H9 (cell line): ENCODE data around the gene CFAP100. TPM values are rescaled to one million over a fixed set of nuclear protein-coding genes. Genes with fewer than 3 reads are reported as not detected.

ENCODE experiments used
- DNase-seq: peaks from one replicate; pipeline ENCODE4 v3.0.0-alpha.2; 2017
- H2AFZ ChIP-seq: one replicate; pipeline ENCODE4 v1.6.1; 2013; ENCODE audit warnings: mild to moderate bottlenecking, low read length, control low read depth, moderate library complexity
- H2AK5ac ChIP-seq: 2 replicates; pipeline ENCODE4 v1.6.1; 2013; ENCODE audit warnings: low read length, control low read depth, mixed read lengths; ENCODE audit not compliant: insufficient read length
- H2BK120ac ChIP-seq: one replicate; pipeline ENCODE4 v1.6.1; 2013; ENCODE audit warnings: low read depth, mild to moderate bottlenecking, low read length, control low read depth, inconsistent platforms; ENCODE audit not compliant: poor library complexity, severe bottlenecking
- H2BK12ac ChIP-seq: 2 replicates; pipeline ENCODE4 v1.6.1; 2013; ENCODE audit warnings: low read length, control low read depth, mixed read lengths, low read depth; ENCODE audit not compliant: insufficient read length
- H2BK15ac ChIP-seq: 2 replicates; pipeline ENCODE4 v1.6.1; 2013; ENCODE audit warnings: low read depth, low read length, control low read depth
- H2BK20ac ChIP-seq: one replicate; pipeline ENCODE4 v1.6.1; 2013; ENCODE audit warnings: low read depth, mild to moderate bottlenecking, low read length, control low read depth, inconsistent platforms; ENCODE audit not compliant: poor library complexity, severe bottlenecking
- H2BK5ac ChIP-seq: 2 replicates; pipeline ENCODE4 v1.6.1; 2013; ENCODE audit warnings: low read length, control low read depth, mixed read lengths; ENCODE audit not compliant: insufficient read length
- H3K14ac ChIP-seq: 2 replicates; pipeline ENCODE4 v1.6.1; 2013; ENCODE audit warnings: low read length, control low read depth; ENCODE audit not compliant: insufficient read depth
- H3K18ac ChIP-seq: 2 replicates; pipeline ENCODE4 v1.6.1; 2013; ENCODE audit warnings: low read depth, mild to moderate bottlenecking, mixed read lengths, low read length, control low read depth; ENCODE audit not compliant: insufficient read length
- H3K23ac ChIP-seq: 2 replicates; pipeline ENCODE4 v1.6.1; 2013; ENCODE audit warnings: low read length, control low read depth, mixed read lengths, low read depth; ENCODE audit not compliant: insufficient read length
- H3K23me2 ChIP-seq: 2 replicates; pipeline ENCODE4 v1.6.1; 2013; ENCODE audit warnings: low read depth, mild to moderate bottlenecking, mixed read lengths, low read length, control low read depth; ENCODE audit not compliant: insufficient read length, poor library complexity, severe bottlenecking
- H3K27ac ChIP-seq: 2 replicates; pipeline ENCODE4 v1.5.1; 2013; ENCODE audit warnings: low read length, control low read depth, mixed read lengths, low read depth; ENCODE audit not compliant: insufficient read length
- H3K27me3 ChIP-seq: 2 replicates; pipeline ENCODE4 v1.6.1; 2013; ENCODE audit warnings: low read length, control low read depth, inconsistent platforms; ENCODE audit not compliant: insufficient read depth
- H3K4ac ChIP-seq: 2 replicates; pipeline ENCODE4 v1.6.1; 2013; ENCODE audit warnings: low read depth, mild to moderate bottlenecking, control low read depth, inconsistent platforms, low read length, moderate library complexity
- H3K4me1 ChIP-seq: 2 replicates; pipeline ENCODE4 v1.6.1; 2013; ENCODE audit warnings: low read length, control low read depth, inconsistent platforms; ENCODE audit not compliant: insufficient read depth
- H3K4me2 ChIP-seq: 2 replicates; pipeline ENCODE4 v1.6.1; 2013; ENCODE audit warnings: low read length, control low read depth, mixed read lengths; ENCODE audit not compliant: insufficient read length, insufficient read depth
- H3K56ac ChIP-seq: 2 replicates; pipeline ENCODE4 v1.6.1; 2013; ENCODE audit warnings: low read depth, mild to moderate bottlenecking, mixed read lengths, low read length, control low read depth; ENCODE audit not compliant: insufficient read length
- H3K79me1 ChIP-seq: 2 replicates; pipeline ENCODE4 v1.6.1; 2013; ENCODE audit warnings: low read depth, mild to moderate bottlenecking, moderate library complexity, low read length, control low read depth, inconsistent platforms; ENCODE audit not compliant: insufficient read depth, poor library complexity, severe bottlenecking
- H3K79me2 ChIP-seq: 2 replicates; pipeline ENCODE4 v1.6.1; 2013; ENCODE audit warnings: low read length, control low read depth, inconsistent platforms; ENCODE audit not compliant: insufficient read depth
- H3K9ac ChIP-seq: 2 replicates; pipeline ENCODE4 v1.6.1; 2013; ENCODE audit warnings: low read length, control low read depth, mixed read lengths; ENCODE audit not compliant: insufficient read length; ENCODE audit errors: extremely low read depth
- H3K9me3 ChIP-seq: one replicate; pipeline ENCODE4 v1.6.1; 2013; ENCODE audit warnings: low read depth, low read length, inconsistent platforms; ENCODE audit not compliant: control insufficient read depth
- H3T11ph ChIP-seq: one replicate; pipeline ENCODE4 v1.6.1; 2013; ENCODE audit warnings: mild to moderate bottlenecking, low read length, control low read depth, inconsistent platforms
- H4K20me1 ChIP-seq: one replicate; pipeline ENCODE4 v1.6.1; 2013; ENCODE audit not compliant: control insufficient read depth, insufficient read length, insufficient read depth
- H4K5ac ChIP-seq: 2 replicates; pipeline ENCODE4 v1.6.1; 2013; ENCODE audit warnings: low read depth, mild to moderate bottlenecking, mixed read lengths, low read length, control low read depth; ENCODE audit not compliant: insufficient read length
- H4K8ac ChIP-seq: replicated peaks from 2 replicates; pipeline ENCODE4 v1.6.1; 2013; ENCODE audit warnings: low read length, control low read depth, mixed read lengths, low read depth; ENCODE audit not compliant: insufficient read length
- H4K91ac ChIP-seq: 2 replicates; pipeline ENCODE4 v1.6.1; 2013; ENCODE audit warnings: low read depth, mild to moderate bottlenecking, moderate library complexity, mixed read lengths, low read length, control low read depth; ENCODE audit not compliant: insufficient read length
- H3K27ac Mint-ChIP-seq, 3 experiments: 2 replicates in 2 of 3; 3 replicates in 1 of 3; pipeline ENCODE4 v1.8.0; 2020 to 2021; ENCODE audit warnings: mixed read lengths in 3 of 3, mild to moderate bottlenecking in 1 of 3, moderate library complexity in 1 of 3
- H3K27me3 Mint-ChIP-seq: 2 replicates; pipeline ENCODE4 v1.8.0; 2021; ENCODE audit warnings: low read depth, mild to moderate bottlenecking, moderate library complexity, mixed read lengths
- H3K36me3 Mint-ChIP-seq, 3 experiments: 2 replicates in 2 of 3; 3 replicates in 1 of 3; pipeline ENCODE4 v1.8.0; 2020 to 2021; ENCODE audit warnings: low read depth in 3 of 3, mixed read lengths in 3 of 3; ENCODE audit not compliant: insufficient read depth in 1 of 3
- H3K4me1 Mint-ChIP-seq, 2 experiments: 2 replicates each; pipeline ENCODE4 v1.8.0; 2020; ENCODE audit warnings: mixed read lengths in 2 of 2
- H3K4me3 Mint-ChIP-seq, 2 experiments: 2 replicates in 1 of 2; 3 replicates in 1 of 2; pipeline ENCODE4 v1.8.0; 2020 to 2021; ENCODE audit warnings: mild to moderate bottlenecking in 2 of 2, mixed read lengths in 2 of 2, moderate library complexity in 1 of 2
- H3K9me3 Mint-ChIP-seq, 2 experiments: 2 replicates in 1 of 2; 3 replicates in 1 of 2; pipeline ENCODE4 v1.8.0; 2020; ENCODE audit warnings: mild to moderate bottlenecking in 2 of 2, mixed read lengths in 2 of 2, moderate library complexity in 1 of 2
- WGBS: extraction: QIAGEN DNeasy Blood & Tissue Kit; methylation state at CpG from one replicate; pipeline ENCODE4 v1.1.7; 2013; ENCODE audit warnings: missing lambda C conversion rate, low lambda C conversion rate, mixed read lengths; ENCODE audit not compliant: insufficient read length; ENCODE audit errors: extremely low coverage; 5-methylcytosine and 5-hydroxymethylcytosine counted together
- total RNA-seq: library from RNA; stranded (reverse); gene quantifications from 2 replicates; pipeline ENCODE4 v1.2.1, GENCODE V29; 2021
- TF ChIP-seq, protein P1 (sequence below): fragments of 200-600 bp; sonication (generic); conservative IDR thresholded peaks from 3 replicates; pipeline ENCODE4 v1.8.0; 2021; ENCODE audit warnings: antibody characterized with exemption, mild to moderate bottlenecking

Gene CFAP100
- total RNA-seq, 1 experiment from 2014 or later = 0.44 TPM

DNA sequence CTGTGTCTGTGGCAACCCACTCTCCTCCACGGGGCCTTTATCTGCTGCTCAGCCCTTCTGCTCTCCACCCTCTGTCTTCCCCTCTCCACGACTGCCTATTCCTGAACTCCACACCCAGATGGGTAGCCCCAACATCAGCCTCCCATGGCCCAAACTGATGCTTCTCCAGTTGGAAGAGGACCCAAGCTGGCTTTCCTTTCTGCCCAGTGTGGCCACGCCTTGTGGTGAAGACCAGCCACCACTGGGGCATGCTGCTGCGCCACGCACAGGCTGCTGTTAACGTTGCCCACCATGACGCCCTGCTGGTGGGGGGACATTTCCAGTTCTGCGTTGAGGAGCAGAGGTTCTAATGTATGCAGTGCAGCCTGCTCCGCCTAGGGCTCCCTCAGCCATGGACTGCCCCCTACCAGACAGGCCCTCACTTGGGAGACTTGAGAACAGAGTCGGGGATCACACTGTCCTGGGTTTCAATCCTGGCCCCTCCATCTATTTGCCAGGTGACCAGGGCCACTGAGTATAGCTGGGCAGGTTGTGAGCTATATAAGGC lies 26.9 kb downstream of the CFAP100 start:
- no peak overlapping the region for H3K23ac ChIP-seq
- H3K4me1 ChIP-seq = peaks cover 5% of the 10 kb centered on the region; the same call in 1 of the 2 replicates
- H2AFZ ChIP-seq = no peak overlapping the region
- H3K14ac ChIP-seq = no peak overlapping the region; the same call in 1 of the 2 replicates
- Mint-ChIP-seq H3K4me1 (peaks cover 13 to 19% of the 10 kb centered on the region in 2 experiments), H3K9me3 (peaks cover 10 to 13% of the 10 kb centered on the region in 2 experiments), H3K27me3 (peaks cover 2% of the 10 kb centered on the region; the same call in 1 of the 2 replicates), H3K4me3 (no peak overlapping the region), H3K27ac (peak overlapping the region in 2 of 3 experiments; percentile 64 to 79; a peak in 2 of 7 replicates), H3K36me3 (peaks cover 4 to 8% (median 6%) of the 10 kb centered on the region in 3 experiments)
- H3K18ac ChIP-seq = no peak overlapping the region
- H4K5ac ChIP-seq = no peak overlapping the region
- H3K27ac ChIP-seq = no peak overlapping the region
- no CpG with 5 or more reads among the region's 10 CpGs for WGBS
- H3K4ac ChIP-seq = no peak overlapping the region
- H3K56ac ChIP-seq = no peak overlapping the region
- peaks cover 3% of the 10 kb centered on the region for H4K20me1 ChIP-seq
- H3K79me1 ChIP-seq = no peaks in the 10 kb centered on the region
- H2BK5ac ChIP-seq = no peak overlapping the region
- TF ChIP-seq, protein P1, sequence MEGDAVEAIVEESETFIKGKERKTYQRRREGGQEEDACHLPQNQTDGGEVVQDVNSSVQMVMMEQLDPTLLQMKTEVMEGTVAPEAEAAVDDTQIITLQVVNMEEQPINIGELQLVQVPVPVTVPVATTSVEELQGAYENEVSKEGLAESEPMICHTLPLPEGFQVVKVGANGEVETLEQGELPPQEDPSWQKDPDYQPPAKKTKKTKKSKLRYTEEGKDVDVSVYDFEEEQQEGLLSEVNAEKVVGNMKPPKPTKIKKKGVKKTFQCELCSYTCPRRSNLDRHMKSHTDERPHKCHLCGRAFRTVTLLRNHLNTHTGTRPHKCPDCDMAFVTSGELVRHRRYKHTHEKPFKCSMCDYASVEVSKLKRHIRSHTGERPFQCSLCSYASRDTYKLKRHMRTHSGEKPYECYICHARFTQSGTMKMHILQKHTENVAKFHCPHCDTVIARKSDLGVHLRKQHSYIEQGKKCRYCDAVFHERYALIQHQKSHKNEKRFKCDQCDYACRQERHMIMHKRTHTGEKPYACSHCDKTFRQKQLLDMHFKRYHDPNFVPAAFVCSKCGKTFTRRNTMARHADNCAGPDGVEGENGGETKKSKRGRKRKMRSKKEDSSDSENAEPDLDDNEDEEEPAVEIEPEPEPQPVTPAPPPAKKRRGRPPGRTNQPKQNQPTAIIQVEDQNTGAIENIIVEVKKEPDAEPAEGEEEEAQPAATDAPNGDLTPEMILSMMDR = no peak
- H2BK15ac ChIP-seq = no peak overlapping the region
- no peak overlapping the region for H2BK12ac ChIP-seq
- H4K91ac ChIP-seq = no peak overlapping the region
- H2BK120ac ChIP-seq = no peak overlapping the region
- no peak overlapping the region for H3K4me2 ChIP-seq
- no peaks in the 10 kb centered on the region for H3K79me2 ChIP-seq
- peaks cover 3% of the 10 kb centered on the region for H3K9me3 ChIP-seq
- no peak overlapping the region for H3K9ac ChIP-seq
- no peak overlapping the region for H2BK20ac ChIP-seq
- H4K8ac ChIP-seq = no peak overlapping the region
- H3K27me3 ChIP-seq = no peaks in the 10 kb centered on the region
- H2AK5ac ChIP-seq = no peak overlapping the region
- DNase-seq = no peak
- H3K23me2 ChIP-seq = no peaks in the 10 kb centered on the region
- no peak overlapping the region for H3T11ph ChIP-seq
